GM12878 (cell line): ENCODE results near the gene ADGRE3. TPM values are rescaled to one million over a fixed set of nuclear protein-coding genes. Genes with fewer than 3 reads are reported as not detected.

Experiments
- MYB ChIP-seq: fragments of 150-350 bp; IDR thresholded peaks from 2 replicates; pipeline ENCODE4 v1.6.1; 2014; ENCODE audit warnings: mild to moderate bottlenecking, low read depth, low read length, borderline replicate concordance
- NR2C2 ChIP-seq: IDR thresholded peaks from 2 replicates; pipeline ENCODE4 v1.6.1; 2011; ENCODE audit warnings: borderline replicate concordance, low read depth; ENCODE audit not compliant: control insufficient read depth, insufficient read length
- RAD21 ChIP-seq: IDR thresholded peaks from 2 replicates; pipeline ENCODE4 v1.6.1; 2011; ENCODE audit warnings: mild to moderate bottlenecking, low read depth, low read length, moderate library complexity; ENCODE audit not compliant: insufficient read depth
- RELB ChIP-seq: fragments of 450-650 bp; IDR thresholded peaks from 2 replicates; pipeline ENCODE4 v1.6.1; 2017; ENCODE audit warnings: low read depth, mild to moderate bottlenecking, moderate library complexity
- TAF1 ChIP-seq: IDR thresholded peaks from 2 replicates; pipeline ENCODE4 v1.6.1; 2011; ENCODE audit warnings: mild to moderate bottlenecking, low read depth, low read length, borderline replicate concordance
- YY1 ChIP-seq: IDR thresholded peaks from 2 replicates; pipeline ENCODE4 v1.6.1; 2011; ENCODE audit warnings: low read depth, mild to moderate bottlenecking, low read length
- ZBED1 ChIP-seq: IDR thresholded peaks from 2 replicates; pipeline ENCODE4 v1.6.1; 2016; ENCODE audit warnings: borderline replicate concordance
- polyA plus RNA-seq, 11 experiments: library from polyadenylated mRNA; depleted of rRNA in 4 of 11; unstranded in 6 of 11; stranded (reverse) in 5 of 11; fragments of >200 nt; fragmentation: Nextera tagmentation in 4 of 11; fragmentation: Illumina TruSeq in 1 of 11; extraction: Ambion mirVana in 4 of 11; extraction: Trizol in 1 of 11; gene quantifications; 1 replicate in 1 of 11; 2 replicates in 10 of 11; pipeline versions ENCODE4 v1.2.1 to v1.2.3, GENCODE V29; 2011 to 2016; ENCODE audit warnings: inconsistent platforms in 2 of 11, missing spikeins in 2 of 11, low read depth in 1 of 11
- total RNA-seq, 4 experiments: library from RNA; depleted of rRNA in 3 of 4; stranded (reverse); fragments of >200 nt in 3 of 4; fragmentation: Illumina TruSeq in 1 of 4; extraction: Trizol in 1 of 4; gene quantifications; 2 replicates each; pipeline versions ENCODE4 v1.2.1 to v1.2.3, GENCODE V29; 2013 to 2021
- TF ChIP-seq, protein P1 (sequence below): IDR thresholded peaks from 2 replicates; pipeline ENCODE4 v1.6.1; 2012; ENCODE audit warnings: low read length, inconsistent platforms
- TF ChIP-seq, protein P2 (sequence below): fragments of 450-650 bp; formaldehyde crosslinking; IDR thresholded peaks from 2 replicates; pipeline ENCODE4 v1.5.0; 2022; ENCODE audit warnings: mild to moderate bottlenecking, missing genetic modification characterization

The ADGRE3 gene
- total and polyA plus RNA-seq, 10 of the 15 experiments (the other 5 are each of a cell fraction or from before 2014, with no cell fraction given) = 0.04 to 0.10 (median 0.05) TPM; not detected in 6

DNA sequence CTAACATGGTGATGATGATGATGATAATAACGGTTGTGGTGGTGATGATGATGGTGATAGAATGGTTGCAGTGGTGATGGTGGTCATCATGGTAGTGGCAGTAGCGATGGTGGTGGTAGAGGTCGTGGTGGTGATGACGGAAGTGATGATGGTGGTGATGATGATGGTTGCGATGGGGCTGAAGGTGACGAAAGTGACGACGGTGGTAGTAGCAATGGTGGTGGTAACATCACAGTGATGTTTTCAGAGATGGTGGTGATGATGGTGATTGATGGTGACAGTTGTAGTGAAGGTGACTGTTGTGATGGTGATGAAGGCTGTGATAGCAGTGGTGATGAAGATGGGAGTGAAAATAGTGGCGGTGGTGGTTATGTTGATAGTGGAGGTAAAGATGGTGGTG, 3.6 kb upstream of the ADGRE3 start (continued):
- no peak for TF ChIP-seq RELB
- no peak for TF ChIP-seq NR2C2
- TF ChIP-seq YY1 = no peak
- no peak for TF ChIP-seq TAF1
- TF ChIP-seq MYB = no peak
- TF ChIP-seq ZBED1 = no peak
- TF ChIP-seq RAD21 = no peak
- TF ChIP-seq, protein P1, sequence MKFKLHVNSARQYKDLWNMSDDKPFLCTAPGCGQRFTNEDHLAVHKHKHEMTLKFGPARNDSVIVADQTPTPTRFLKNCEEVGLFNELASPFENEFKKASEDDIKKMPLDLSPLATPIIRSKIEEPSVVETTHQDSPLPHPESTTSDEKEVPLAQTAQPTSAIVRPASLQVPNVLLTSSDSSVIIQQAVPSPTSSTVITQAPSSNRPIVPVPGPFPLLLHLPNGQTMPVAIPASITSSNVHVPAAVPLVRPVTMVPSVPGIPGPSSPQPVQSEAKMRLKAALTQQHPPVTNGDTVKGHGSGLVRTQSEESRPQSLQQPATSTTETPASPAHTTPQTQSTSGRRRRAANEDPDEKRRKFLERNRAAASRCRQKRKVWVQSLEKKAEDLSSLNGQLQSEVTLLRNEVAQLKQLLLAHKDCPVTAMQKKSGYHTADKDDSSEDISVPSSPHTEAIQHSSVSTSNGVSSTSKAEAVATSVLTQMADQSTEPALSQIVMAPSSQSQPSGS = no peak
- TF ChIP-seq, protein P2, sequence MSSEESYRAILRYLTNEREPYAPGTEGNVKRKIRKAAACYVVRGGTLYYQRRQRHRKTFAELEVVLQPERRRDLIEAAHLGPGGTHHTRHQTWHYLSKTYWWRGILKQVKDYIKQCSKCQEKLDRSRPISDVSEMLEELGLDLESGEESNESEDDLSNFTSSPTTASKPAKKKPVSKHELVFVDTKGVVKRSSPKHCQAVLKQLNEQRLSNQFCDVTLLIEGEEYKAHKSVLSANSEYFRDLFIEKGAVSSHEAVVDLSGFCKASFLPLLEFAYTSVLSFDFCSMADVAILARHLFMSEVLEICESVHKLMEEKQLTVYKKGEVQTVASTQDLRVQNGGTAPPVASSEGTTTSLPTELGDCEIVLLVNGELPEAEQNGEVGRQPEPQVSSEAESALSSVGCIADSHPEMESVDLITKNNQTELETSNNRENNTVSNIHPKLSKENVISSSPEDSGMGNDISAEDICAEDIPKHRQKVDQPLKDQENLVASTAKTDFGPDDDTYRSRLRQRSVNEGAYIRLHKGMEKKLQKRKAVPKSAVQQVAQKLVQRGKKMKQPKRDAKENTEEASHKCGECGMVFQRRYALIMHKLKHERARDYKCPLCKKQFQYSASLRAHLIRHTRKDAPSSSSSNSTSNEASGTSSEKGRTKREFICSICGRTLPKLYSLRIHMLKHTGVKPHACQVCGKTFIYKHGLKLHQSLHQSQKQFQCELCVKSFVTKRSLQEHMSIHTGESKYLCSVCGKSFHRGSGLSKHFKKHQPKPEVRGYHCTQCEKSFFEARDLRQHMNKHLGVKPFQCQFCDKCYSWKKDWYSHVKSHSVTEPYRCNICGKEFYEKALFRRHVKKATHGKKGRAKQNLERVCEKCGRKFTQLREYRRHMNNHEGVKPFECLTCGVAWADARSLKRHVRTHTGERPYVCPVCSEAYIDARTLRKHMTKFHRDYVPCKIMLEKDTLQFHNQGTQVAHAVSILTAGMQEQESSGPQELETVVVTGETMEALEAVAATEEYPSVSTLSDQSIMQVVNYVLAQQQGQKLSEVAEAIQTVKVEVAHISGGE = no peak
- TF ChIP-seq, all 136 proteins: peak for 0
